GM12801 (cell line): ENCODE results near the gene TXN2.

Experiments used
- CTCF ChIP-seq: IDR thresholded peaks from one replicate; pipeline ENCODE4 v1.5.1; 2011; ENCODE audit warnings: control low read depth; ENCODE audit not compliant: insufficient read length; ENCODE audit errors: extremely low read depth

The TXN2 gene

GRCh38 chr22:36512333-36512732 is 30.9 kb upstream of the TXN2 start:
- TF ChIP-seq CTCF = no peak

GRCh38 chr22:36510966-36511881 is 29.8 kb upstream of the TXN2 start:
- no peak for TF ChIP-seq CTCF

- no peak for TF ChIP-seq CTCF
These were observed 28.9 kb upstream of the TXN2 start for GRCh38 chr22:36510384-36510783.

GRCh38 chr22:36507518-36508010 is 26.1 kb upstream of the TXN2 start:
- no peak for TF ChIP-seq CTCF

GRCh38 chr22:36506637-36507517 is 25.4 kb upstream of the TXN2 start, which contains the start of gene FOXRED2:
TSS of gene FOXRED2 (minus strand) at chr22:36507040. CDS start at chr22:36506422, 618 bp downstream.
- TF ChIP-seq CTCF = no peak

- TF ChIP-seq CTCF = no peak
These were observed 24.7 kb upstream of the TXN2 start for GRCh38 chr22:36505998-36506635.
